22Rv1 (cell line): Measurements from ENCODE around the gene FOXP4.

Source experiments
- ZFX ChIP-seq: fragments of 450-650 bp; IDR thresholded peaks from 2 replicates; pipeline ENCODE4 v1.6.1; 2017; ENCODE audit warnings: antibody characterized with exemption, borderline replicate concordance
- TF ChIP-seq, protein P1 (sequence below): fragments of 450-650 bp; IDR thresholded peaks from 2 replicates; pipeline ENCODE4 v1.5.1; 2017; ENCODE audit warnings: mild to moderate bottlenecking

DNA sequence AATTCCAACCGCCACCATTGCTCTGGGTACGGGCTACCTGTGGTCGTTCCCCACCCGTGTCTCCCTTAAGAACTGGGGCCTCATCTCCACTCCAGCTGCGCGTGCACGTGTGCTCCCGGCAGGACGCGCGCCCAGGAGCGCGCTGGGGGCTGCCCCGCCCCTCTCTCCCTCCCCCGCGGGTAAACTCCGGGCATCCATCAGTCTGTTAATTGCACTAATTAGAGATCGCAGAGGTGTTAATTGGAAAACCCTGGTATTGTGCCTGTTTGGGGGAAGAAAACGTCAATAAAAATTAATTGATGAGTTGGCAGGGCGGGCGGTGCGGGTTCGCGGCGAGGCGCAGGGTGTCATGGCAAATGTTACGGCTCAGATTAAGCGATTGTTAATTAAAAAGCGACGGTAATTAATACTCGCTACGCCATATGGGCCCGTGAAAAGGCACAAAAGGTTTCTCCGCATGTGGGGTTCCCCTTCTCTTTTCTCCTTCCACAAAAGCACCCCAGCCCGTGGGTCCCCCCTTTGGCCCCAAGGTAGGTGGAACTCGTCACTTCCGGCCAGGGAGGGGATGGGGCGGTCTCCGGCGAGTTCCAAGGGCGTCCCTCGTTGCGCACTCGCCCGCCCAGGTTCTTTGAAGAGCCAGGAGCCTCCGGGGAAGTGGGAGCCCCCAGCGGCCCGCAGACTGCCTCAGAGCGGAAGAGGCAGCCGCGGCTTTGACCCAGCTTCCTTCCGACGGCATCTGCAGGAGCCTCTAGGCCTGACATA is 14.4 kb downstream of the FOXP4 start:
- TF ChIP-seq, protein P1, sequence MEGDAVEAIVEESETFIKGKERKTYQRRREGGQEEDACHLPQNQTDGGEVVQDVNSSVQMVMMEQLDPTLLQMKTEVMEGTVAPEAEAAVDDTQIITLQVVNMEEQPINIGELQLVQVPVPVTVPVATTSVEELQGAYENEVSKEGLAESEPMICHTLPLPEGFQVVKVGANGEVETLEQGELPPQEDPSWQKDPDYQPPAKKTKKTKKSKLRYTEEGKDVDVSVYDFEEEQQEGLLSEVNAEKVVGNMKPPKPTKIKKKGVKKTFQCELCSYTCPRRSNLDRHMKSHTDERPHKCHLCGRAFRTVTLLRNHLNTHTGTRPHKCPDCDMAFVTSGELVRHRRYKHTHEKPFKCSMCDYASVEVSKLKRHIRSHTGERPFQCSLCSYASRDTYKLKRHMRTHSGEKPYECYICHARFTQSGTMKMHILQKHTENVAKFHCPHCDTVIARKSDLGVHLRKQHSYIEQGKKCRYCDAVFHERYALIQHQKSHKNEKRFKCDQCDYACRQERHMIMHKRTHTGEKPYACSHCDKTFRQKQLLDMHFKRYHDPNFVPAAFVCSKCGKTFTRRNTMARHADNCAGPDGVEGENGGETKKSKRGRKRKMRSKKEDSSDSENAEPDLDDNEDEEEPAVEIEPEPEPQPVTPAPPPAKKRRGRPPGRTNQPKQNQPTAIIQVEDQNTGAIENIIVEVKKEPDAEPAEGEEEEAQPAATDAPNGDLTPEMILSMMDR: no peak
- TF ChIP-seq ZFX: no peak
